ENCODE results near the gene LRIG1.
"Not testable (repeated sequence)": the region's sequence is repeated elsewhere in the genome, so short reads cannot be mapped to it uniquely, and the experiment has no call there.

LRIG1 gene

DNA sequence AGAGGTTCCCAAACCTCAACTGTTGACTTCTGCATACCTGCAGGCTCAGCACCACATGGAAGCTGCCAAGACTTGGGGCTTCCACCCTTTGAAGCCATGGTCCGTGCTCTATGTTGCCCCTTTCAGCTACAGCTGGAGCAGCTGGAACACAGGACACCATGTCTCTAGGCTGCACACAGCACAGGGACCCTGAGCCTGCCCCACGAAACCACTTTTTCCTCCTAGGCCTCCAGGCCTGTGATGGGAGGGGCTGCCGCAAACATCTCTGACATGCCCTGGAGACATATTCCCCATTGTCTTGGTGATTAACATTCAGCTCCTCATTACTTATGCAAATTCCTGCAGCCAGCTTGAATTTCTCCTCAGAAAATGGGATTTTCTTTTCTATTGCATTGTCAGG is 78.9 kb downstream of the LRIG1 start:
- DNase-seq (ENCODE audit: low read depth in 3 of 3) = not testable (repeated sequence)

DNA sequence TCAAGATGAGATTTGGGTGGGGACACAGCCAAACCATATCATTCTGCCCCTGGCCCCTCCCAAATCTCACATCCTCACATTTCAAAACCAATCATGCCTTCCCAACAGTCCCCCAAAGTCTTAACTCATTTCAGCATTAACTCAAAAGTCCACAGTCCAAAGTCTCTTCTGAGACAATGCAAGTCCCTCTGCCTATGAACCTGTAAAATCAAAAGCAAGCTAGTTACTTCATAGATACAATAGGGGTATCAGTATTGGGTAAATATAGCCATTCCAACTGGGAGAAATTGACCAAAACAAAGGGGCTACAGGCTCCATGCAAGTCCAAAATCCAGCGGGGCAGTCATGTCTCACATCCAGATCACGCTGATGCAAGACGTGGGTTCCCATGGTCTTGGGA is 79.7 kb downstream of the LRIG1 start:
- DNase-seq (ENCODE audit: low read depth in 3 of 3) = not testable (repeated sequence)

DNA sequence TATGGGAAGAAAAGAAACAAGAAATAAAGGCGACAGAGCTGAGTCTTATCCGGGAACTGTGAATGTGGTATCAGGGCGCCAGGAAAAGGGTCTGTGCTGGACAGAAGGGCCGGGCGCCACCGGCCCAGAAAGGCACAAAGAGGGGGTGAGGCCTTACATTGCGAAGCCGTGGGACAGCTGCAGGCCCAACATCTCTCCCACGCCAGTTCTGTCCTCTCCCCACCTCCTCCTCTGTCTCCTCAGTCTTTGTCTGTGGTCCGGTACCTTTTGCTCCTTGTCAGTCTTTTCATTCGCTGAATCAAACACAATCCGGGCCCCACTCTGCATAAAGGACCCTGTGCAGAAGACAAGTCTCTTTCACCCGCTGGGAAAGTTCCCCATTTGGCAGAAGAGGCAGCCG is 81.8 kb downstream of the LRIG1 start:
- DNase-seq (ENCODE audit: low read depth in 3 of 3) = no peak

DNA sequence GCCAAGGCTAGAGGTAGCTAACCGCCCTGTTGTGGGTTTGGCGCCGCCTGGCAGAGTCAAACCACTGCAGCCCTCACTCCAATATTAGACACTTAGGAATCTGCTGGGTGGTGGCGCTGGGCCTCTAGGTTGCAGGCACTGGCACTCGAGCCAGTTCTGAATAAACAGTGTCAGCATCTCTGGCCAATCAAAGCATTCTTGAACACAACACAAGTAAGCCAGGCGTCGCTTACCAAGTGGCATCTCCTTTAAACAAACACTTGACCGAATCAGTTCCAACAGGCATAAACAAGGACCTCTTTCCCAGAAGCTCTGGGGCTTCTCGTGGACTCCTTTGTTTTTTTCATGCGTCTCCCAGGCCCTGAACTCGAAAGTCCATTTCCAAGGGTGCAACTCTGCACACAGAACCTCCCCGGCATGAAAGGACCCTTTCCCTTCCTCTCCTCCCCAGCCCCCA is 82.3 kb downstream of the LRIG1 start:
- no peak for DNase-seq (ENCODE audit: low read depth in 3 of 3)

DNA sequence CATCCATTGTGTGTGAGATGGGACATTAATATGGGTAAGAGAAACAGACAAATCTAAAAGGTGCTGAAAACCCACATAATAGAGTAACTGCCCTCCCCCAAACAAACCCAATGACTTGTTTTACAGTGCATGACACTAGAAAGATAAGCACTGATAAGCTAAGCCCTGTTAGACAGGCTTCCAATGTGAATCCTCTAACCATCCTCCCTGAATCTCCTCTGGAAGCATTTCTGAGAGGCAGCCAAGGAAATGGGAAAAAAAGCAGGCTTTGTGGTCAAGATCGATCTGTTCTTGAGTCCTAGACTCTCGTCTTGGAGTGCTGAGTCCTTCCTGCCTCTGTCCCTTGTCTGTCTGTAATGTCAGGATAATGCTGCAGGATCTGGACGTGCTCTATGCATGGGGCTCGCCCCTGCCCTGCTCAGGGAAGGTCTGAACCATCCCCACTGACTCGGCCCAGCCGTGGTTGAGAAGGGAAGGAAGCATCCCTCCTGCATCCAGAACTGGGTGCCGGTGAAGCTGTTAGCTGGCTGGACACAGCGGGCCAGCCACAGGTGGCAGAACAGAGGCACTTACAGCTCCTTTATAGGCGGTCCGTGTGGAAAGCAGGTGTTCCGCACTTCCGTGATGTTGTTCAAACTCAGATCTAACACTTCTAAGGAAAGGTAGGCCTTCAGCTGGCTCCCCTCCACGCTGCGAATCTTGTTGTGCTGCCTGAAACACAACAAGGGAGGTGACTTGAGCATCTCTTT is 84.1 kb downstream of the LRIG1 start:
- DNase-seq (ENCODE audit: low read depth in 3 of 3) = no peak

DNA sequence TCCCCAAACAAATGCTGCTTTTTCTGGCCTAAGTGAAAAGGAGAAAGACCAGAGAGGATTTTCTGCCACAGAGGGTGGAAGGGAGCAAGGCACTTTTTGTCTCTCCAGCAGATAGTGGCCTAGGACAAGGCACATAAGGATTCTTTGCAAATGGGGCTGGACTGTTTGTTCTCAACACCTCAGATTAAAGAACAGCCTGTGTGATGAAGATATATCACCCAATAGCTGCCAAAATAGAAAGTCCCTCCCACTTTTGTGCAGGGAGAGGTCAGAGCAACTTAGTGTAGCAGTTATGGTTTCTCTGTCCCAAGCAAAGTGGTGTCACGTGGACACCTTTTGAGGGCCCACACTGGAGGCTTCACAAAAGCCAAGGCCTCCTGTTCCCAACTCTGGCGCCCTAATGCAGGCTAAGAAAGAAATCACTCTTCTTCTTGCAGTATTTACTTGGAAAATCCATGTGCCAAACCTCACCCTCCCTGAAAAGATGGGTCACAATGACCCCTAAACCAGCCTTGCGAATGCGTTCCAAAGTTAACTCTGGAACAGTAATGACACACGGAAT is 84.9 kb downstream of the LRIG1 start:
- DNase-seq (ENCODE audit: low read depth in 3 of 3) = no peak

DNA sequence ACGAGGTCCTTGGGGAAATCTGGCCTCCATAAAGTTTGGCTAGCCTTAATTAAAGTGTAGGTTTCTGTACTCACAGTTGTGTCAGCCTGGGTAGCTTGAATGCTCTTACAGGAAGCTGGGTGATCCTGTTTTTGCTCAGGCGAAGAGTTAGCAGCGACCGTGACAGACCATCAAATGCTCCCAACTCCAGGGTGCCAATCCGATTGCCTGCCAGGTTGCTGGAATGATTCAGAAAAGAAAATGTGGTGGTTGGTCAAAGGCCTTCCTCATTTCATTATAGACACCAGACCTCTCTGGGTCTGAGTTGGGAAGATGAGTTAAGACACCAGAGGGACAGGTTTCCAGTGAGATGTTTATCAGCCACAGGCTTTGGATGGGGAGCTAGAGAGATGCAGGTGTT is 86.0 kb downstream of the LRIG1 start:
- DNase-seq (ENCODE audit: low read depth in 3 of 3) = no peak

DNA sequence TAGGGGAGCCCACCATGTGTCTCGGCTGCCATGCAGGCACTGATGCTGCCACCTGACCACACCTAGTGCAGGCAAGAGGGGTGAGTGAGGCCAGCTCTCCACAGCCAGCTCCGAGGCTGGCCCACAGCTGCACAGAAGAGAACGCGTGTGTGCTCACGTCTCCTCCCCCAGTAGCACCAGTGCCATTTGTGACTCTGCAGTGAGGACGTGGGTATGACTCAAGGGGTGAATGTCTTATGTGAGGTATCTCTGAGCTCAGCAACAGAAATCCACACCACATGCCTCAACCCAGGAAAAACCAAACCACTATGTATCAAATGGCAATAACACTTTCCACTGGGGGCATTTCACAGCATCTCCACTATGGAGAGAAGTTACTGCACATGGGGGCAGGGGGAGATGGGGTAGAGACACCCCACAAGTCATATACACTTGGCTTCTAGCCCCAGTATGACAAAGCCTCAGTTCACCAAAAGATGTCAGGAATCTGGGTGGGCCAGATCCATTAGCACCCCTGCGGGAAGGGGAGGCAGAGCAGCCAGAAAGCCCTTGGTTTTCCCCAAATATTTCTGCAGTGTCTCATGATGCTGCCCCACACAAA is 87.6 kb downstream of the LRIG1 start:
- no peak for DNase-seq (ENCODE audit: low read depth in 3 of 3)

DNA sequence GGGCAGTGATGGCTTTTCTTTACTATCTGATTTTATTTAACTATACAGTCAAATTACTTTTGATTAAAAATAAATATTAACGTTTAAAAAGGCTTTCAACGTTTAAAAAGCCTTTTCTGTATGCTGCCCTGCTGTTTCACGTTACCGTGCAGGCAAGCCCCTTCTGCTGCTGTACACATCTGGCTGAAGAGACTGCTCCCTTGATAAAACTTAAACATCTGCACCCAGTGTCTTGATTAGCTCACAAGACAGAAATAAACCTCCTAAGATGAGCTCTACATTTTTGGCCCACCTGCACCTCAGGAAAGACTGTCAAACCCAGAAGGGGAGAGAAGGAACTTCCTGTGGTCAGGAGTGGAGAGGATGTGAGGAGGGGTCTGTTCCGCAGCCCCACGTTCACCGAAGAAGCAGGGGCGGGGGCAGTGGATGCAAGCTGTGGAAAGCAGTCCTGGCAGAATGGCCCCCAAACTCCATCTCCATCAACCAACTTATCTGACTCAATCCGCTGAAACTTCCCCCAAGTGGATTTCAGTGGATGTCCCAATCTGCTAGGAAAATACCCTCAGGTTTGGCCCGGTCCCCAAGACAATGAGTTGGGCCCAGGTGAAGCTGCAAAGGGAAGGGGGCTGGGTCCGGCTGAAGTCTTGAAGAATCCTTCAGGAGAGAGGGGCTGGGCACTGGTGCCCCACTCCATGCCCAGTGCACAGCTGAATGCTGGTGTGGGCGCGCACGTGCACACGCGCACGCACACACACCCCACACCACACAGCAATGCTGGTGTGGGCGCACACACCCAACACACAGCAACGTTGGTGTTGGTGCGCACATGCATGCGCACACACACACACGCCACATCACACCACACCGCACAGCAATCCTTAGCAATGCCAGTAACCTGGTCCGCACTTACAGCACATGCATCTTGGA is 88.6 kb downstream of the LRIG1 start:
- DNase-seq (ENCODE audit: low read depth in 3 of 3) = no peak

DNA sequence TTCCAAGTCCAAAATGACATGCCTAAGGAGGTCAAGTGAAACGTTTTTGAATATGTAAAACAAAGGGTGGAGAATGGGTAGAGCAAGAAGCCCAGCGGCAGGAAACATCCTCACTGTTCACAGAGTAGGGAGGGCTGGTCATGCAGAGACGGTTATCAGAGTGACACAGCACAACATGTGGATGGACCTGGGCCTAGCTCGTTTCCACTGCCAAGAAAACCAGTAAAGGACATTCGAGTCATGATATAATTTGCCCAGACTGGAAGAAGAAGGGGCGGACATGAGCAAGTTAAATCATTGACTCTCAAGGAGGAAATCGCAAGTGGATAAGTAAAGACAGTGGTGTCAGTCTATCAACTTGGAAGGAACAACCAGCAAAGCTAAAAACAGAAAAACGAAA is 89.3 kb downstream of the LRIG1 start:
- DNase-seq (ENCODE audit: low read depth in 3 of 3) = no peak

DNA sequence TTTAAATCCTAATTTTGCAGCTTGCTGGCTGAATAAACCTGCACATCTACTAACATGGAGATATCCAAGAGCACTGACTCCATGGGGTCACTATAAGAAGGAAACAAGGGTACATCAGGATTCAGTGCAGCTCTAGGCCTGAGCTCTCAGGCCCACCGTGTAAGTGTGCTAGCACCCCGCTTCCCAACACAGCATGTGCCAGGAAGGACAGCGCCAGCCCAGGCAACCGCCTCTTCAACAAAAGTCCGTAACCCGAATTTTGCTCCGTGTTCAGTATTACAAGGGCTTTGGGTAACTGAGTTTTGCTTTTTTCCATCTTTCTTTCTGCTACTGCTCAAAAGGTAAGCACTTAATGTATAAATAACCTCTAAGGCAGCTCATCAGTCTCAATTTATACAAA is 89.8 kb downstream of the LRIG1 start:
- DNase-seq (ENCODE audit: low read depth in 3 of 3) = no peak

DNA sequence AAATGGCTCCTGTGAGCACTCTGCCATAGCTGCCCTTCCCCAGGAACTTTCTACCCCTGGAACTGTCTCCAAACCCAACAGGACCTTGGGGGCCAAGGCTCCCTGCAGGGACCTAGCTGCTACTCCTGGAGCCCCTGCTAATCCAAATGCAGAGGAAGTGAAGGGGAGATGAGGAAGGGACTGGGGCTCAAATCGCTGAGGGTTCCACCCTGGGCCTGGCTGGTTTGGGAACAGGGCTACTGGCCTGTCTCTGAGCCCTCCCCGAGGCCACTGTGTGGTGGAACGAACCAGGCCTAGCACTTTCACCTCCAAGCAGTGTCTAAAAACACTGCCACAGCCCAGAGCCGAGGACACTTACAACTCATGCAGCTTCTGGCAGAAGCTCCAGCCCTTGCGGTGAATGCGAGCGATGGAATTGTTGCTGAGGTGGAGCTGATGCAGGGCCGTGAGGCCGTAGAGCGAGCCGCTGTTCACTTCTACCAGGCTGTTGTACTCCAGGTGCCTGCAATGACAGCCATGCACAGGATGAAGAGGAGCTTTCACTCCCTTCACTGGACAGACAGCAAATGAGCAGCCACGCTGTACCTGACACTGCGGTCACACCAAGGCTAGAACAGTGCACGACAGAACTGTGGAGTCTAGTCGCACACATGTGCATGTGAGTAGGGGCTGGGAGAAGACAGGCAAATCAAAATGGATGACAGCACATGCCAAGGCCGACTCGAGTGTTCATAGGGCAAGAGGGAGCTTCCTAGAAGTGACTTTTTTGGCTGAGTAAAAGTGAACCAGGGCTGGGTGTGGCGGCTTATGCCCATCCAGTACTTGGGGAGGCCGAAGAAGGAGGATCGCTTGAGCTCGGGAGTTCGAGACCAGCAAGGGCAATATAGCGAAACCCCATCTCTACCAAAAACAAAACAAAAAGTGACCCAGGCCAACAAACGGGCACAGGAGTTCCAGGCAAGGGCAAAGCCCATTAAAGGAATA is 90.8 kb downstream of the LRIG1 start:
- DNase-seq (ENCODE audit: low read depth in 3 of 3) = no peak

DNA sequence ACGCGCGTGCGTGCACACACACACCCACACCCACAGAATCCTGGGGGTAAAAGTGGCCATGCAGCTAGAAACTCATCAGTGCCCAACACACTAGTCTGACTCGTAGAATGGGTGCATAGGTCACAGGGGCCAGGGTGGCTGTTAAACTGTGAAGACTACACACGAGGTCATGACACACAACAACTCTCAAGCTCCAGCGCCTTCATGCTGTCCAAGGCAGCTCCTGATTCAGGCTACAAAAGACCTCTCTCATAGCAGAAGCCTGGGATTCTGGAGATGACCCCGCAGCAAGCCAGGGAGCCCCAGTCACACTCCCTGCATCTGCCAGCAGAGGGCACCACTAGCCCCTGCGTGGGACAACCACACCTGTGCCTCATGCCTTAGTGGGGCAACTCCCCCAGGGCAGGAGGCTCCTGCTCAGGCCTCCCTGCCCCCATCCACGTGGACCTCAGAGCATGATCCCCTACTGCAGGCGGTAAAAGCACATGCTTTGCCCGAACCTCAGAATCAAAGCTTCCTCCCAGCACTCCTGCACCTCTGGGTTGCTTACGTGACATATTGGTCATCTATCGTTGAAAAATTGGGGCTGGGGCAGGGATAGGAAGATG is 93.1 kb downstream of the LRIG1 start:
- peak; percentile 60 to 63 (median 62) for DNase-seq (ENCODE audit: low read depth in 3 of 3)

DNA sequence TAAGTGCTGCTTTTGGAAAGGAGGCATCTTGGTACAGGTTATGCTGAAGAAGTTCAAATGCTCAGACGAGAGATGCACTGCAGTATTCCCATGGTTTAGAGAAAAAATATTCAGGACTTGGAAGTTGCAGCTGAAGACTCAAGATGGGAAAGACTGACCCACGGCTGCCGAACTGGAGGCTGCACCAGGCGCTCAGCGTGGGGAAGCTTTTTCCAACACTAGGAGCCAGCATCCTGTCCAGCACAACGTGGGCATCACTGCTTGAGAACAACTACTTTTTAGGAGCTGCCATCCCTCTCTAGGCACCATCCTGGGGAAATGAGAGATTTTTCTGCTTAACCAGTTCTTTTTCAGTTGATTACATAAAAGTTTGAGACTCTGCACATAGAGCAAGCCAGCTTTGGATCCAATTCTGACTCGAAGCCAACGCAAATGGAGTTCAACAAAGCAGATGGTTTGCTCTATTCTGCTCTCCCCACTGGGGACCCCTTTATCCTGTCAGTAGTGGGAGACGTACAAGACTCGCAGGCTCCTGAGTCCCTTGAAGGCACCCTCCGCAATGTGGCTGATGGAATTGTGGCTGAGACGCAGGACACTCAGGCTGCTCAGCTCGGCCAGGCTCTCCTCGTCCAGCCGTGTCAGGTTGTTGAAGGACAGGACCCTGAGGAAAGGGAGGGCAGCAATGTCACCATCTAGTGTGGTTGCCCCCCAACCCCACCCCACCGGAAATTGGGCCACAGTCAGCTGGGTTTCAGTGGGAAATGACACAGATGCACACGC is 93.8 kb downstream of the LRIG1 start:
- no peak for DNase-seq (ENCODE audit: low read depth in 3 of 3)

DNA sequence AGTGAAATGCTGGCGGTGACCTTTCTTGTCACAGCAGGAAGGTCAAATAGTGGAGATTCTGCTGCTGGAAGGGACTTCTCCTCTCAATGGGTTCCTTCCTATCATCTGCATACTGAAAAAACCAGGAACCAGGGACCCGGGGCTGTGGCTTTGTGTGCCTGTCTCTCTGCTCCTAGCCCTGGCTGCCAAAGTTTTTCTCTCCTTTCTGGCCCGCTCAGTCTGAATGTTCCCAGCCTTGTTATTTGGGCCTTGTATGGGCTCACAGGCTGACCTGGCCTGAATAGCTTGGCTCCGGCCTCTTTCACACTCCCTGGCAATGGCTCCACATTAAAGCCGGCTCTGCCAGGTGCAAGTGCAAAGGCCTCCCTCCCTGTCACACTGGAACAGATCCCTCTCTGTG is 94.7 kb downstream of the LRIG1 start:
- no peak for DNase-seq (ENCODE audit: low read depth in 3 of 3)

DNA sequence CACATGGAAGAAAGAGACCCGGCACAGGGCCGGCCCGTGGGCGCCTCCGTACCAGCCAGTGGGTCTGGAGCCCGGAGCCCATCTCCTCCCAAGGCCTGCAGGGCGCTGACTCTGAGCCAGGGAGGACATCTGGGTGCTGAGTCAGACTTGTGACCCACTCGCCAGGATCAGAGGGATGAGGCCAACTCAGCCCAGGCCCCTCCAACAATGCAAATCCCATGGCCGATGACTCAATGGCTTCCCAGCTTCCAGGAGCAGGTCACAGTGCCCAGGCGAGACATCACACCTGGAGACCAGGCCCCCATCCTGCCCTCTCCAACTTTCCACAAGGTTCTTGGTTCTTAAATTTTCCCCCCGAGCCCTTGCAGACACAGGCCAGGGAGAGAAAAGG is 95.1 kb downstream of the LRIG1 start:
- DNase-seq (ENCODE audit: low read depth in 3 of 3) = no peak

DNA sequence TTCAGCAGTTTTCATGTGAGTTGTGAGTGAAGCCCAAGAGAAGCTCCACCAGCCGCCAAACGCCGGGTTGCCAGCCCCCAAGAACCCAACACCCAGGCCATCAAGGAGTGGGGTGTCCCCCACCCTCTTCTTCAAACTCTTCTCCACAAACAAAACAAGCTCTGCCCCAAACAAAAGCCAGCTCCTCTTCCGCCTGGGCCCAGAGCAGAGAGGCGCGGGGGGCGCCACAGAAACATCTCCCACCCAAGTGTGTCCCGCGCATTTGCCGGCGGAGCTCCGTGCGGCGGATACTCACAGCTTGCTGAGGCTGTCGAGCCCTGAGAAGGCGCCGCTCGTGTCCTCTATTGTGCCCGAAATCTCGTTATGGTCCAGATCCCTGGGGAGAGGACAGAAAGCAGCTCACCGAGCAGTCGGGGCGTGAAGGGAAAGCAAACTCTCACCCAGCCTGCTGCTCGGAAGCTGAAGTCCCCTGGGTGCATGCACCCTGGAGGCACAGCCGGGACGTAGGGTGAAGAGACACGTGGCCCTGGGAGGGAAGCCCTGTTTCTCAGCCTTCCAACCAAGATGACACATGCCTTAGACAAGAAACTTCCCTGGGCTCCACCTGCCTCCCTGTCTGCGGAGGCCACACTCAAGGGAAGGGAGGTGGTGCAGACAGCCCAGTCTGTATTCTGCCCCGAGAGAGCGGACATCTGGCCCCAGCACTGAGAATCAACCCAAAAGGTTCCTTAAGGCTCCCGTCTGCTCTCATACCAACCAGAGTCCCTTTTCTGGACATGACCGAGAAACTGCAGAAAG is 95.7 kb downstream of the LRIG1 start:
- DNase-seq (ENCODE audit: low read depth in 3 of 3) = no peak

DNA sequence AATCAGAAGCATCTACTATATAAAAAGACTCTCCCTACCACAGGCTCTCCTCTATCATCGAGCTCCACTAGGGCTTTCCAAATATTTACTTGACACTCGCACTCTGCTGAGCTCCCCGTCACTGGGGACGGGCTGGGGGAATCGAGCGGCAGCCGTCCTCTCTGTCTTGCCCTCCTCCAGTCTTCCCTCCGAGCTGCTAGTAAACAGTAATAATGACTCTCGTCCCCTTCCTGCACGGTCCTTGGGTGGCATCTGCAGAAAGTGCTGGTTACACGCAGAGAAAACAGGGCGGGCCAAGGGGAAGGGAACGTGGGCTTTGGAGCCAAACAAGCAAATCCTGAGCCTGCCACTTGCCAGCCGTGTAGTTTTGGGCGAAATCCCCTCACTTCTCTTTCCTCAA is 96.6 kb downstream of the LRIG1 start:
- DNase-seq (ENCODE audit: low read depth in 3 of 3) = no peak

All from stimulated activated CD4-positive, alpha-beta T cell treated with anti-CD3 and anti-CD28 coated beads, TNF-alpha, amount 100 ng/mL, for 4 hours (primary cell).